ENCODE results near the gene DDX11. TPM values are rescaled to one million over a fixed set of nuclear protein-coding genes. Genes with fewer than 3 reads are reported as not detected.
"Not testable (repeated sequence)": the region's sequence is repeated elsewhere in the genome, so short reads cannot be mapped to it uniquely, and the experiment has no call there.

Gene DDX11
- total RNA-seq, 1 donor from 2014 or later, result 5.1 TPM

GRCh38 chr12:31120392-31121008, 46.8 kb downstream of the DDX11 start:
- no peak for DNase-seq
- H3K4me1 ChIP-seq, result peaks cover 27% of the 10 kb centered on the region
- intact Hi-C loops (cut with micrococcal nuclease), result no loop called here
- peaks cover 40% of the 10 kb centered on the region for H3K27me3 ChIP-seq (ENCODE audit: low read depth)
- no peaks in the 10 kb centered on the region for H3K9me3 ChIP-seq (replicated peaks)
- H3K36me3 ChIP-seq, result no peaks in the 10 kb centered on the region
- H3K4me3 ChIP-seq, result no peak overlapping the region
- no peak overlapping the region for H3K27ac ChIP-seq (replicated peaks)
- TF ChIP-seq, protein P1, sequence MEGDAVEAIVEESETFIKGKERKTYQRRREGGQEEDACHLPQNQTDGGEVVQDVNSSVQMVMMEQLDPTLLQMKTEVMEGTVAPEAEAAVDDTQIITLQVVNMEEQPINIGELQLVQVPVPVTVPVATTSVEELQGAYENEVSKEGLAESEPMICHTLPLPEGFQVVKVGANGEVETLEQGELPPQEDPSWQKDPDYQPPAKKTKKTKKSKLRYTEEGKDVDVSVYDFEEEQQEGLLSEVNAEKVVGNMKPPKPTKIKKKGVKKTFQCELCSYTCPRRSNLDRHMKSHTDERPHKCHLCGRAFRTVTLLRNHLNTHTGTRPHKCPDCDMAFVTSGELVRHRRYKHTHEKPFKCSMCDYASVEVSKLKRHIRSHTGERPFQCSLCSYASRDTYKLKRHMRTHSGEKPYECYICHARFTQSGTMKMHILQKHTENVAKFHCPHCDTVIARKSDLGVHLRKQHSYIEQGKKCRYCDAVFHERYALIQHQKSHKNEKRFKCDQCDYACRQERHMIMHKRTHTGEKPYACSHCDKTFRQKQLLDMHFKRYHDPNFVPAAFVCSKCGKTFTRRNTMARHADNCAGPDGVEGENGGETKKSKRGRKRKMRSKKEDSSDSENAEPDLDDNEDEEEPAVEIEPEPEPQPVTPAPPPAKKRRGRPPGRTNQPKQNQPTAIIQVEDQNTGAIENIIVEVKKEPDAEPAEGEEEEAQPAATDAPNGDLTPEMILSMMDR (IDR thresholded peaks at IDR 0.05; ENCODE audit: borderline replicate concordance), result no peak

GRCh38 chr12:31121022-31121728, 47.5 kb downstream of the DDX11 start:
- H3K27ac ChIP-seq (replicated peaks); DNase-seq; intact Hi-C loops (cut with micrococcal nuclease); H3K36me3 ChIP-seq; H3K9me3 ChIP-seq (replicated peaks); H3K4me3 ChIP-seq: not testable (repeated sequence)
- peaks cover 33% of the 10 kb centered on the region for H3K27me3 ChIP-seq (ENCODE audit: low read depth)
- H3K4me1 ChIP-seq, result peaks cover 27% of the 10 kb centered on the region

- TF ChIP-seq, protein P1 (IDR thresholded peaks at IDR 0.05; ENCODE audit: borderline replicate concordance), result no peak
- peaks cover 20% of the 10 kb centered on the region for H3K27me3 ChIP-seq (ENCODE audit: low read depth)
- H3K9me3 ChIP-seq (replicated peaks), result no peaks in the 10 kb centered on the region
- H3K4me3 ChIP-seq, result no peak overlapping the region
- no peak for DNase-seq
- H3K36me3 ChIP-seq, result no peaks in the 10 kb centered on the region
- intact Hi-C loops (cut with micrococcal nuclease), result no loop called here
- H3K27ac ChIP-seq (replicated peaks), result no peak overlapping the region
- peaks cover 19% of the 10 kb centered on the region for H3K4me1 ChIP-seq
Measured at GRCh38 chr12:31122481-31122880, 48.8 kb downstream of the DDX11 start.

GRCh38 chr12:31124158-31124557, 50.5 kb downstream of the DDX11 start:
- H3K36me3 ChIP-seq; intact Hi-C loops (cut with micrococcal nuclease); H3K4me1 ChIP-seq; H3K27me3 ChIP-seq (ENCODE audit: low read depth); H3K27ac ChIP-seq (replicated peaks); DNase-seq; H3K9me3 ChIP-seq (replicated peaks); H3K4me3 ChIP-seq: not testable (repeated sequence)

DNA sequence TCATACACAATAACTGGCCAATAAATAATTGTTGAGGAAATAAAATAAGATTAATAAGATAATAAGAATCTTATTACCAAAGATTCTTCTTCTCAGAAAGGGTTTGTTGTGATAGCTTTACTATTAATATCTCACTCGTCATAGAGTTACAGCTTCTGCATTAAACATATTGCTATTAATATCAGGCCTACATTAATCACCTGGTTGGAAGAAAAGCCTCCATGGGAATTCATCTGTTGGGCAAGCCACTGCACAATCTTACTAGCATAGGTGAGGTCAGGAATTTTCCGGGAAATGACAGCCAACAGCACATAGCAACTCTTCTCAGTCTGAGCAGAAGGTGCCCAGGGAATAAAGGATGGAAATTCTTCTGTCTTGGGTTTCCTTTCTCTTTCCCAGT, 51.5 kb downstream of the DDX11 start:
- H3K4me1 ChIP-seq; H3K27me3 ChIP-seq (ENCODE audit: low read depth); H3K9me3 ChIP-seq (replicated peaks); H3K36me3 ChIP-seq; DNase-seq; H3K27ac ChIP-seq (replicated peaks); H3K4me3 ChIP-seq; intact Hi-C loops (cut with micrococcal nuclease): not testable (repeated sequence)

GRCh38 chr12:31127209-31127848, 53.7 kb downstream of the DDX11 start:
- H3K4me3 ChIP-seq; intact Hi-C loops (cut with micrococcal nuclease): not testable (repeated sequence)

GRCh38 chr12:31136581-31136980, 62.9 kb downstream of the DDX11 start:
- intact Hi-C loops (cut with micrococcal nuclease); DNase-seq; H3K27me3 ChIP-seq (ENCODE audit: low read depth); H3K4me3 ChIP-seq; H3K4me1 ChIP-seq; H3K36me3 ChIP-seq; H3K27ac ChIP-seq (replicated peaks): not testable (repeated sequence)
- H3K9me3 ChIP-seq (replicated peaks), result peaks cover 18% of the 10 kb centered on the region

More at GRCh38 chr12:31127209-31127848, 53.7 kb downstream of the DDX11 start:
- not testable (repeated sequence) for H3K36me3 ChIP-seq; H3K27ac ChIP-seq (replicated peaks); H3K27me3 ChIP-seq (ENCODE audit: low read depth); H3K9me3 ChIP-seq (replicated peaks); H3K4me1 ChIP-seq; DNase-seq

DNA sequence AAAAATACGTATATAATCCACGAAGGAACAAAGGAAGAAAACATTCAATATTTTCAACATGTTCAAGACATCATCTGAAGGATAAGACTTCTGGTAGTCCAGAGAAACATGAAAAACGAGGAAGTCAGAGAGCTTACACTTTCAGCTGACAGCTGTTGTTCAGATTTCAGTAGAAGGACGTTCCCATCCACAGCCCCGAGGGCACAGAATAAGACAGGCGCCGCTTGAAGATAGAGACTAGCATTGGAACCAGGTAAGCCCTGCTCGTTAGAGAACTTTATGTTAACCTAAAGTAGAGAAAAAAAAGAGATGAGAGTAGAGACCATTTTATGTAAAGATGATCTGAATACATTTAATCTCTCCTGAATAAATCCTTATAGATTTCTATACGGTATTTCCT, 71.1 kb downstream of the DDX11 start:
- intact Hi-C loops (cut with micrococcal nuclease); DNase-seq; H3K27ac ChIP-seq (replicated peaks); H3K4me1 ChIP-seq; H3K4me3 ChIP-seq; H3K36me3 ChIP-seq: not testable (repeated sequence)
- Histone ChIP-seq H3K27me3 (ENCODE audit: low read depth) (peaks cover 14% of the 10 kb centered on the region), H3K9me3 (replicated peaks) (peaks cover 15% of the 10 kb centered on the region)

GRCh38 chr12:31145296-31145695, 71.6 kb downstream of the DDX11 start:
- DNase-seq; H3K36me3 ChIP-seq; H3K9me3 ChIP-seq (replicated peaks); intact Hi-C loops (cut with micrococcal nuclease); H3K4me1 ChIP-seq; H3K4me3 ChIP-seq; H3K27ac ChIP-seq (replicated peaks): not testable (repeated sequence)
- peaks cover 14% of the 10 kb centered on the region for H3K27me3 ChIP-seq (ENCODE audit: low read depth)

GRCh38 chr12:31147415-31147814, 73.8 kb downstream of the DDX11 start:
- peaks cover 20% of the 10 kb centered on the region for H3K27me3 ChIP-seq (ENCODE audit: low read depth)
- H3K9me3 ChIP-seq (replicated peaks); H3K27ac ChIP-seq (replicated peaks); DNase-seq; H3K4me1 ChIP-seq; intact Hi-C loops (cut with micrococcal nuclease); H3K4me3 ChIP-seq; H3K36me3 ChIP-seq: not testable (repeated sequence)

DNA sequence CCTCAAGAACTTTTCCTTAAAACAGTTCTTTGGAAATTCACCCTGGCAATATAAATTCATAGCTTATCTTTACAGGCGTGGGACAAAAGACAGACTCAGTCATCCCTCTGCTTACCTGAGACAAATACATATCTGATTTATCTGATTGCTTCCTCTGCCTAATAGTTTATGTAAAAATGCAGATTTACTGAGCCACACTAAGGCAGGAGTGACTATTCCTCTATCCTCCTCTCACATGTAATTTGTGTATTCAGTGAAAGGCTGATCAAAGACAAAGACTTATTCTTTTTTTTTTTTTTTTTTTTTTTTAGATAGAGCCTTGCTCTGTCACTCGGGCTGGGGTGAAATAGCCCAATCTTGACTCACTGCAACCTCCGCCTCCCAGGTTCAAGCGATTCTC, 77.1 kb downstream of the DDX11 start:
- intact Hi-C loops (cut with micrococcal nuclease); DNase-seq; H3K36me3 ChIP-seq; H3K4me1 ChIP-seq; H3K9me3 ChIP-seq (replicated peaks); H3K4me3 ChIP-seq; H3K27ac ChIP-seq (replicated peaks): not testable (repeated sequence)
- H3K27me3 ChIP-seq (ENCODE audit: low read depth), result peaks cover 26% of the 10 kb centered on the region

Data from left ventricle myocardium inferior (tissue), 1 donor.